ENCODE data around the gene FHIT.

DNA sequence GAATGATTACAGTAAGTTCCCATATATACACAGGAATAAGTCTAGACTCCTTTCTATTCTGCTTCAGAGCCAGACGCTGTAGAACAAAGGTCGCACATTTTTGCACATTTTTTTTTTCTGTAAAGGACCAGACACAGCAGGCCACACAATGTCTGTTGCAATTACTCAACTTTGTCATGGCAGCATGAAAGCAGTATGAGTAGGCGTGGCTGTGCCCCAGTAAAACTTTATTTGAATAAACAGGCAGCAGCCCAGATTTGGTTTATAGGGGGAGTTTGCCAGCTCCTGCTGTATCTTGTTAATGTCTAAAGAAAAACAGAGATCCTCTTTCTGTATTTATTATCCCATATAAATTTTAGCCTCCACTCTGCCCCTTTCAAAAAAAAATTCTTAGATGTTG is 708.3 kb downstream of the FHIT start:
- TF ChIP-seq, protein P1, sequence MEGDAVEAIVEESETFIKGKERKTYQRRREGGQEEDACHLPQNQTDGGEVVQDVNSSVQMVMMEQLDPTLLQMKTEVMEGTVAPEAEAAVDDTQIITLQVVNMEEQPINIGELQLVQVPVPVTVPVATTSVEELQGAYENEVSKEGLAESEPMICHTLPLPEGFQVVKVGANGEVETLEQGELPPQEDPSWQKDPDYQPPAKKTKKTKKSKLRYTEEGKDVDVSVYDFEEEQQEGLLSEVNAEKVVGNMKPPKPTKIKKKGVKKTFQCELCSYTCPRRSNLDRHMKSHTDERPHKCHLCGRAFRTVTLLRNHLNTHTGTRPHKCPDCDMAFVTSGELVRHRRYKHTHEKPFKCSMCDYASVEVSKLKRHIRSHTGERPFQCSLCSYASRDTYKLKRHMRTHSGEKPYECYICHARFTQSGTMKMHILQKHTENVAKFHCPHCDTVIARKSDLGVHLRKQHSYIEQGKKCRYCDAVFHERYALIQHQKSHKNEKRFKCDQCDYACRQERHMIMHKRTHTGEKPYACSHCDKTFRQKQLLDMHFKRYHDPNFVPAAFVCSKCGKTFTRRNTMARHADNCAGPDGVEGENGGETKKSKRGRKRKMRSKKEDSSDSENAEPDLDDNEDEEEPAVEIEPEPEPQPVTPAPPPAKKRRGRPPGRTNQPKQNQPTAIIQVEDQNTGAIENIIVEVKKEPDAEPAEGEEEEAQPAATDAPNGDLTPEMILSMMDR (IDR thresholded peaks at IDR 0.05), result no peak
- TF ChIP-seq, protein P2, sequence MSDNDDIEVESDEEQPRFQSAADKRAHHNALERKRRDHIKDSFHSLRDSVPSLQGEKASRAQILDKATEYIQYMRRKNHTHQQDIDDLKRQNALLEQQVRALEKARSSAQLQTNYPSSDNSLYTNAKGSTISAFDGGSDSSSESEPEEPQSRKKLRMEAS (IDR thresholded peaks at IDR 0.05; ENCODE audit: low read depth), result no peak
